Fibroblast of lung (primary cell): ENCODE results near the gene STARD9.

Experiments
- CTCF ChIP-seq, 2 donors: IDR thresholded peaks in 1 of 2; conservative IDR thresholded peaks in 1 of 2; 1 replicate in 1 of 2; 2 replicates in 1 of 2; pipeline ENCODE4 v1.5.1; 2011 to 2012; ENCODE audit warnings: low read length in 2 of 2, control low read depth in 1 of 2, inconsistent platforms in 1 of 2, low read depth in 1 of 2, mild to moderate bottlenecking in 1 of 2
- EZH2 ChIP-seq: IDR thresholded peaks from 2 replicates; pipeline ENCODE4 v1.5.1; 2012; ENCODE audit warnings: low read length, control low read depth, mild to moderate bottlenecking; ENCODE audit errors: missing control alignments

- TF ChIP-seq EZH2 (no peak), CTCF (conservative IDR thresholded peaks at IDR 0.05 in 1 of 2, IDR thresholded peaks at IDR 0.05 in 1 of 2; ENCODE audit: low read depth in 1 of 2, low read length in 2 of 2) (no peak)
Observed at GRCh38 chr15:42584031-42584765, 8.8 kb downstream of the STARD9 start.
